Activated T-helper 17 cell treated with anti-CD3 and anti-CD28 coated beads, Interleukin-2, amount 50 U/mL, for 72 hours (primary cell): ENCODE measurements around the gene ZNF575. TPM values are rescaled to one million over a fixed set of nuclear protein-coding genes. Genes with fewer than 3 reads are reported as not detected.
A peak's percentile ranks its signal among the peaks of the same experiment; 100 is the strongest.

Experiments used
- ATAC-seq: fragments of 150-1000 bp; cut with Tn5 transposase; replicated peaks from 2 replicates; pipeline ENCODE4 v1.10.0; 2021; ENCODE audit warnings: mild to moderate bottlenecking, moderate library complexity
- H3K27ac Mint-ChIP-seq: one replicate; pipeline ENCODE4 v1.8.0; 2022; ENCODE audit warnings: mixed read lengths
- H3K27me3 Mint-ChIP-seq: one replicate; pipeline ENCODE4 v1.8.0; 2022; ENCODE audit warnings: mixed read lengths
- H3K36me3 Mint-ChIP-seq: one replicate; pipeline ENCODE4 v1.8.0; 2022; ENCODE audit warnings: low read depth, mild to moderate bottlenecking, mixed read lengths
- H3K4me1 Mint-ChIP-seq: one replicate; pipeline ENCODE4 v1.8.0; 2022; ENCODE audit warnings: mixed read lengths
- H3K4me3 Mint-ChIP-seq: one replicate; pipeline ENCODE4 v1.8.0; 2022; ENCODE audit warnings: mild to moderate bottlenecking, mixed read lengths
- H3K9me3 Mint-ChIP-seq: one replicate; pipeline ENCODE4 v1.8.0; 2022; ENCODE audit warnings: mixed read lengths
- total RNA-seq, 2 donors: library from RNA; stranded (reverse); gene quantifications; one replicate each; pipeline ENCODE4 v1.2.3, GENCODE V29; 2022

Gene ZNF575
- total RNA-seq, 2 donors from 2014 or later: 0.86 to 1.7 TPM

GRCh38 chr19:43584484-43584883 is 51.5 kb downstream of the ZNF575 start:
- ATAC-seq: no peak
- Mint-ChIP-seq H3K27ac (peak overlapping the region; percentile 76), H3K36me3 (peaks cover 10% of the 10 kb centered on the region), H3K9me3 (no peaks in the 10 kb centered on the region), H3K4me3 (no peak overlapping the region), H3K4me1 (no peaks in the 10 kb centered on the region), H3K27me3 (no peaks in the 10 kb centered on the region)

Other genes with a start within 250 kb of the ZNF575 start
- gene CD177, start 179.5 kb upstream of the ZNF575 start, total RNA-seq: not detected
- gene TEX101, start 118.3 kb upstream of the ZNF575 start, total RNA-seq: not detected
- 1 to 10 TPM; 1.0 to 3.0 TPM for gene LYPD3, start 67.6 kb upstream of the ZNF575 start, total RNA-seq
- 10 to 100 TPM; 16.7 to 25.5 TPM for gene PHLDB3, start 28.4 kb upstream of the ZNF575 start, total RNA-seq
- gene ETHE1, start 6.0 kb upstream of the ZNF575 start, total RNA-seq: 10 to 100 TPM; 71.1 to 74.0 TPM
- 10 to 100 TPM; 33.8 to 34.9 TPM for gene XRCC1, start 42.3 kb downstream of the ZNF575 start, total RNA-seq
- 1 to 10 TPM; 4.6 to 6.2 TPM for gene PINLYP, start 42.6 kb downstream of the ZNF575 start, total RNA-seq
- 10 to 100 TPM; 18.3 to 22.1 TPM for gene IRGQ, start 62.9 kb downstream of the ZNF575 start, total RNA-seq
- gene ZNF576, start 63.4 kb downstream of the ZNF575 start, total RNA-seq: 10 to 100 TPM; 17.8 to 23.3 TPM
- 1 to 10 TPM in 1 of 2 donors, under 1 TPM in 1; 0.74 to 1.4 TPM for gene SRRM5, start 78.9 kb downstream of the ZNF575 start, total RNA-seq
- 10 to 100 TPM; 12.9 to 27.6 TPM for gene ZNF428, start 86.4 kb downstream of the ZNF575 start, total RNA-seq
- gene CADM4, start 106.7 kb downstream of the ZNF575 start, total RNA-seq: under 1 TPM; 0.22 to 0.61 TPM
- 10 to 100 TPM; 11.2 to 52.5 TPM for gene PLAUR, start 137.0 kb downstream of the ZNF575 start, total RNA-seq
- not detected for gene IRGC, start 182.9 kb downstream of the ZNF575 start, total RNA-seq
- gene SMG9, start 221.8 kb downstream of the ZNF575 start, total RNA-seq: 100 to 1,000 TPM in 1 of 2 donors, 10 to 100 TPM in 1; 70.4 to 109 TPM
- 100 to 1,000 TPM; 116 to 385 TPM for gene KCNN4, start 247.8 kb downstream of the ZNF575 start, total RNA-seq